Subcutaneous abdominal adipose tissue (tissue), 5 donors: ENCODE measurements around the gene LRMDA.
"Not testable (repeated sequence)": the region's sequence is repeated elsewhere in the genome, so short reads cannot be mapped to it uniquely, and the experiment has no call there.

Experiments used
- H3K27ac ChIP-seq: one replicate; pipeline ENCODE4 v1.7.0; 2013; ENCODE audit warnings: low read depth, mild to moderate bottlenecking, inconsistent platforms, low read length, moderate library complexity
- H3K27me3 ChIP-seq, 5 donors: one replicate each; pipeline ENCODE4 v1.7.0; 2013; ENCODE audit warnings: low read length in 5 of 5, inconsistent platforms in 1 of 5; ENCODE audit not compliant: control insufficient read depth in 5 of 5, insufficient read depth in 4 of 5
- H3K36me3 ChIP-seq, 5 donors: one replicate each; pipeline ENCODE4 v1.7.0; 2013; ENCODE audit warnings: low read length in 5 of 5; ENCODE audit not compliant: control insufficient read depth in 5 of 5, insufficient read depth in 5 of 5
- H3K4me1 ChIP-seq, 5 donors: one replicate each; pipeline ENCODE4 v1.7.0; 2013; ENCODE audit warnings: low read length in 5 of 5, mild to moderate bottlenecking in 3 of 5, moderate library complexity in 1 of 5; ENCODE audit not compliant: control insufficient read depth in 5 of 5, insufficient read depth in 5 of 5
- H3K4me3 ChIP-seq, 5 donors: one replicate each; pipeline ENCODE4 v1.7.0; 2013; ENCODE audit warnings: low read length in 5 of 5, low read depth in 1 of 5
- H3K9ac ChIP-seq, 5 donors: one replicate each; pipeline ENCODE4 v1.7.0; 2013; ENCODE audit warnings: low read length in 5 of 5, mild to moderate bottlenecking in 4 of 5, moderate library complexity in 3 of 5
- H3K9me3 ChIP-seq, 5 donors: one replicate each; pipeline ENCODE4 v1.7.0; 2013; ENCODE audit warnings: low read length in 5 of 5; ENCODE audit not compliant: control insufficient read depth in 5 of 5
- donor health status: healthy.
- donor health status: healthy.
- donor health status: healthy.
- donor health status: healthy.
- donor health status: healthy.

Gene LRMDA

GRCh38 chr10:75508239-75508813 lies 76.9 kb downstream of the LRMDA start:
- H3K4me1 ChIP-seq = peaks cover 6 to 25% (median 24%) of the 10 kb centered on the region in 5 donors
- H3K27ac ChIP-seq = no peak overlapping the region
- no peaks in the 10 kb centered on the region for H3K27me3 ChIP-seq
- no peaks in the 10 kb centered on the region for H3K9me3 ChIP-seq
- H3K4me3 ChIP-seq = no peak overlapping the region
- H3K9ac ChIP-seq = no peak overlapping the region
- no peaks in the 10 kb centered on the region for H3K36me3 ChIP-seq

DNA sequence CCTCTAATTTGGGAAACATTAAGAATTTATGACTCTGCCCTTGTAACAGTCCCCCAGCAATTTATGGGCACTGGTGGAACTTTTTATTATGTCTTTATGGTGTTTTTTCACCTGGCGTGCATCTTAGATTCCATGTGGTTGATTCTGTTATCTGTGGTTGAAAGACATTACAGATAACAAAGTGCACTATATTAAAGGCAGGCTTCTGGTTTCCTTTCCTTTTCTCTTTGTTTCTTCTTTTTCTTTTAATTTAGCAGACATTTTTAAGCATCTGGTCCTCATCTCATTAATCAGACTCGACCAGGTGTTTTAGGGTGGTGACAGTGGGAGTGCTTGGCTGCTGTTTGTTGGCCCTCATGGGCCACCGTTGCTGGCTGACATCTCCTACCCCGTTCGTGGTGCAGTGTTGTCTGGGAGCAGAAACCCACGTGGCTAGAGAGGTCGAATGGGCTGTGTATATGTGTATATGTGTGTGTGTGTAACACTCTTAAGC lies 77.4 kb downstream of the LRMDA start:
- no peaks in the 10 kb centered on the region for H3K27me3 ChIP-seq
- no peaks in the 10 kb centered on the region for H3K36me3 ChIP-seq
- H3K4me1 ChIP-seq = peaks cover 6 to 28% (median 24%) of the 10 kb centered on the region in 5 donors
- no peak overlapping the region for H3K4me3 ChIP-seq
- H3K27ac ChIP-seq = no peak overlapping the region
- no peak overlapping the region for H3K9ac ChIP-seq
- H3K9me3 ChIP-seq = no peaks in the 10 kb centered on the region

GRCh38 chr10:75509706-75510105 lies 78.3 kb downstream of the LRMDA start:
- Histone ChIP-seq H3K4me1 (peaks cover 6 to 28% (median 24%) of the 10 kb centered on the region in 5 donors), H3K27me3 (no peaks in the 10 kb centered on the region)

DNA sequence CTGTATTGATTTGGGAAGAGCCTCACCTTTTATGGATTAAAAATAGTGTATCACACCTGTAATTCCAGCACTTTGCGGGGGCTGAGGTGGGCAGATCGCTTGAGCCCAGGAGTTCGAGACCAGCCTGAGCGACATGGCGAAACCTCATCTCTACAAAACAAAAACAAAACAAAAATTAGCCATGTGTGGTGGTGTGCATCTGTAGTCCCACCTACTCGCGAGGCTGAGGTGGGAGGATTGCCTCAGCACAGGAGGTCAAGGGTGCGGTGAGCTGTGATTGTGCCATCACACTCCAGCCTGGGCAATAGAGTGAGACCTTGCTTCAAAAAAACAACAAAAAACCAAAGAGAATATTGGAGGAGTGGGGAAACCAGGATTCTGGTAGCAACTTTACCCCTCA lies 79.6 kb downstream of the LRMDA start:
- no peaks in the 10 kb centered on the region for H3K27me3 ChIP-seq
- H3K4me1 ChIP-seq = peaks cover 1 to 19% (median 15%) of the 10 kb centered on the region in 5 donors
- no peak overlapping the region for H3K9ac ChIP-seq
- no peaks in the 10 kb centered on the region for H3K36me3 ChIP-seq
- H3K9me3 ChIP-seq = no peaks in the 10 kb centered on the region
- H3K27ac ChIP-seq = no peak overlapping the region
- no peak overlapping the region for H3K4me3 ChIP-seq

More at GRCh38 chr10:75509706-75510105, 78.3 kb downstream of the LRMDA start:
- no peaks in the 10 kb centered on the region for H3K36me3 ChIP-seq
- H3K27ac ChIP-seq = no peak overlapping the region
- no peaks in the 10 kb centered on the region for H3K9me3 ChIP-seq
- no peak overlapping the region for H3K9ac ChIP-seq
- H3K4me3 ChIP-seq = no peak overlapping the region

DNA sequence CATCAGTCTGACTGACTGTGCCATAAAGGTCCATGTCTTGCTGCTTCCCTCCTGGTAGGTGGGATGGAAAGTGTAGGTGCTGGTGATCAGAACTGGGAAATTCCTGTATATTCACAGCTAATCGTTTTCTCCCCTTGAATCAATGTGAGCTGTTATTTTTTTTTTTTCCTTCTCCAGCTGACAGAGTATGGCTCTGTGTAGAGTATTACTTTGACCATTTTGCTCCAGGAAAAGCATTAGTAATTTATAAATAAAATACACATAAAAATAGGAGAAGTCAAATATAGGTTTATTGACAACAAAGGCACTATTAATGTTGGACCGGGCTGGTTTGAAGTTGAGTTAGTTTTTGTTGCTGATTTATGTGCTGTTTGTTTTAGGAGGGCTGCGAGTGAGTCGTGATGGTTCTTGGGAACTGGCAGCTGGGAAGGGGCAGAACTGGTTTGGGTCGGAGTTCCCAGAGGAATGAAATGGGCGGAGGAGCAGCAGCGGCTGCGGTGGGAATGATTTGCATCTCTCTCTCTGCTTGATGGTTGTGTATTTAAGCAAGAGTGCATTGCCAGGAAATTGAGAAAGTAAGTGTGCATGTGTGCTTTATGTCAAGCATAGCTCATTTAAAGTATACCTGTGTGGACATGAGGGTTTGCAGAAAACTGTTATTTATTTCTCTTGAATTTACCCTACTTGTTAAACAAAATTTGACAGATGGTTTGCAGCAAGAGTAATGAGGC lies 80.9 kb downstream of the LRMDA start:
- no peak overlapping the region for H3K9ac ChIP-seq
- no peak overlapping the region for H3K27ac ChIP-seq
- H3K4me3 ChIP-seq = no peak overlapping the region
- no peaks in the 10 kb centered on the region for H3K9me3 ChIP-seq
- peaks cover 0 to 6% (median 4%) of the 10 kb centered on the region in 5 donors for H3K4me1 ChIP-seq
- no peaks in the 10 kb centered on the region for H3K36me3 ChIP-seq
- no peaks in the 10 kb centered on the region for H3K27me3 ChIP-seq

DNA sequence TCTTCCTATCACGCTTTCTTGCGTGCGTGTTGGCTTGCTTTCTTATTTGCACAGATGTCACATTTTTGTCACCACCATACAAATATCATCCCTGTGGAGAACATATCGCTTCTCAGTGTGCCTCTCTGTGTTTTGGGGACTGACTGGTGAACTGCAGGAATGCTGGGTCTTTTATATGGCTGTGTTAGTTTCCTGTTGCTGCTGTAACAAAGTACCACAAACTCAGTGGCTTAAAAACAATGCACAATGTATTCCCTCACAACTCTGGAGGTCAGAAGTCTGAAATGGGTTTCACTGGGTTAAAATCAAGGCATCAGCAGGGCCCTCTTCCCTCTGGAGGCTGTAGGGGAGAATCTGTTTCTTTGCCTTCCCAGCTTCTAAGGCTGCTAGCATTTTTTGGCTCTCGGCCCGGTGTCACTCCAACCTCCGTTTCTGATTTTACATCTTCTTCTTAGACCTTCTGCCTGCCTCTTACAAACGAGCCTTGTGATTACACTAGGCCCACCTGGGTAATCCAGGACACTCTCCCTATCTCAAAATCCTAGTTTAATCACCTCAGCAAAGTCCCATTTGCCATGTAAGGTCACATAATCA lies 82.0 kb downstream of the LRMDA start:
- Histone ChIP-seq H3K9ac (no peak overlapping the region), H3K4me1 (peaks cover 0 to 6% (median 3%) of the 10 kb centered on the region in 5 donors), H3K36me3 (no peaks in the 10 kb centered on the region), H3K27me3 (no peaks in the 10 kb centered on the region), H3K27ac (no peak overlapping the region), H3K4me3 (no peak overlapping the region), H3K9me3 (no peaks in the 10 kb centered on the region)

DNA sequence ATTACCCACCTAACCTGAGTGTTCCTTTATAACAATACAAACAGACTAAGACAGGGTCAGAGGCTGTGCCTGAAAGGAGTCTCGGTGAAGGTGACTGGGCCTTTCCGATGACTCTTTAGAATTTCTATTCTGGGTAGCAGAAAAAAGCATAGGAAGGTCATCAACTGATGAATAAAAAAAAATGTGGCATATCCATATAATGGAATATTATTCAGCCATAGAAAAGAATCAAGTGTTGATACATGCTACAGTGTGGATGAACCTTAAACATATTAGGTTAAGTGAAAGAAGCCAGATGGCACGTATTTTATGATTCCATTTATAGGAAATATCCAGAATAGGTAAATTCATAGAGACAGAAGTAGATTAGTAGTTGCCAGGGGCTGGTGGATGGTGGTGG lies 83.4 kb downstream of the LRMDA start:
- H3K27ac ChIP-seq = no peak overlapping the region
- no peak overlapping the region for H3K9ac ChIP-seq
- no peaks in the 10 kb centered on the region for H3K9me3 ChIP-seq
- no peak overlapping the region for H3K4me3 ChIP-seq
- H3K36me3 ChIP-seq = no peaks in the 10 kb centered on the region
- H3K4me1 ChIP-seq = peaks cover 0 to 6% (median 3%) of the 10 kb centered on the region in 5 donors
- H3K27me3 ChIP-seq = no peaks in the 10 kb centered on the region

DNA sequence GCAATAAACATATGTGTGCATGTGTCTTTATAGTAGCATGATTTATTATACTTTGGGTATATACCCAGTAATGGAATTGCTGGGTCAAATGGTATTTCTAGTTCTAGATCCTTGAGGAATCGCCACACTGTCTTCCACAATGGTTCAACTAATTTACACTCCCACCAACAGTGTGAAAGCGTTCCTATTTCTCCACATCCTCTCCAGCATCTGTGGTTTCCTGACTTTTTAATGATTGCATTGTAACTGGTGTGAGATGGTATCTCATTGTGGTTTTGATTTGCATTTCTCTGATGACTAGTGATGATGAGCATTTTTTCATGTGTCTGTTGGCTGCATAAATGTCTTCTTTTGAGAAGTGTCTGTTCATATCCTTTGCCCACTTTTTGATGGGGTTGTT lies 84.7 kb downstream of the LRMDA start:
- not testable (repeated sequence) for H3K4me3 ChIP-seq, H3K27me3 ChIP-seq, H3K4me1 ChIP-seq, H3K27ac ChIP-seq, H3K9ac ChIP-seq, H3K9me3 ChIP-seq, H3K36me3 ChIP-seq

GRCh38 chr10:75519213-75519612 lies 87.8 kb downstream of the LRMDA start:
- H3K9ac ChIP-seq, H3K27me3 ChIP-seq, H3K36me3 ChIP-seq, H3K9me3 ChIP-seq, H3K27ac ChIP-seq, H3K4me3 ChIP-seq, H3K4me1 ChIP-seq: not testable (repeated sequence)

- H3K27me3 ChIP-seq, H3K4me1 ChIP-seq, H3K36me3 ChIP-seq, H3K9ac ChIP-seq, H3K4me3 ChIP-seq, H3K27ac ChIP-seq, H3K9me3 ChIP-seq: not testable (repeated sequence)
Observed at GRCh38 chr10:75521194-75521829, 89.9 kb downstream of the LRMDA start.
